Activated naive CD4-positive, alpha-beta T cell treated with anti-CD3 and anti-CD28 coated beads for 36 hours (primary cell): ENCODE measurements around the gene ECT2L. TPM values are rescaled to one million over a fixed set of nuclear protein-coding genes. Genes with fewer than 3 reads are reported as not detected.
"Not testable (repeated sequence)": the region's sequence is repeated elsewhere in the genome, so short reads cannot be mapped to it uniquely, and the experiment has no call there.

Experiments
- CTCF ChIA-PET: fragments of 350-600 bp; sonication (Branson Sonifier 250); formaldehyde crosslinking; loops from one replicate; lab custom pipeline; 2021; ENCODE audit warnings: antibody characterized with exemption; lab: Charles Lee
- DNase-seq: peaks from one replicate; pipeline ENCODE4 v3.0.0-alpha.2; 2020
- H3K27ac Mint-ChIP-seq: one replicate; pipeline ENCODE4 v1.8.0; 2021; ENCODE audit warnings: mild to moderate bottlenecking, mixed read lengths
- H3K27me3 Mint-ChIP-seq: one replicate; pipeline ENCODE4 v1.8.0; 2021; ENCODE audit warnings: low read depth, mixed read lengths
- H3K36me3 Mint-ChIP-seq: one replicate; pipeline ENCODE4 v1.8.0; 2021; ENCODE audit warnings: low read depth, mixed read lengths
- H3K4me1 Mint-ChIP-seq: one replicate; pipeline ENCODE4 v1.8.0; 2021; ENCODE audit warnings: low read depth, mixed read lengths
- H3K4me3 Mint-ChIP-seq: one replicate; pipeline ENCODE4 v1.8.0; 2021; ENCODE audit warnings: mild to moderate bottlenecking, moderate library complexity, mixed read lengths
- H3K9me3 Mint-ChIP-seq: one replicate; pipeline ENCODE4 v1.8.0; 2021; ENCODE audit warnings: mixed read lengths
- intact Hi-C: fragments of 100-400 bp; cut with micrococcal nuclease; formaldehyde crosslinking; loops from one replicate; pipeline ENCODE4 v1.15.1; 2023
- total RNA-seq, 2 experiments: library from RNA; stranded (reverse); gene quantifications; one replicate each; pipeline ENCODE4 v1.2.3, GENCODE V29; 2021

Gene ECT2L
- total RNA-seq, 2 experiments from 2014 or later, result not detected

DNA sequence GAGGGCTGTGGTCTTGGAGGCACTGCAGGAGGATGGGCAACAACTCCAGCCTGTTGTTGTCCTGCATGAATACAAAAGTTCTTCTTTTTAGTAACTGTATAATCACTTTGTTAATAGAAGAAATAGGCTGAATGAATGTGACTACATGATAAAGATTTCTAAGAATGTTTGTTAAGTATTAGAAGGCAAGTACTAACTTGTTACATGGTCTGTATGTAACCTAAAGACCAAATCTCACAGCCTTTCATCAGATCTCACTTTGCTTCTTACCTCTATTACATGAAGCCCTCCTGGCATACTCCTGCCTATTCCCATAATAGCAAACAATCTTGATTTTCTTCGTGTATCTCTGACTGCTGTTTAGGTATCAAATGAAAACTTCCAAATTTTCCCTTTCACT is 118.8 kb downstream of the ECT2L start:
- no peaks in the 10 kb centered on the region for H3K4me1 Mint-ChIP-seq
- no peaks in the 10 kb centered on the region for H3K9me3 Mint-ChIP-seq
- peaks cover 45% of the 10 kb centered on the region for H3K36me3 Mint-ChIP-seq
- CTCF ChIA-PET, result no interaction called here
- H3K27ac Mint-ChIP-seq, result no peak overlapping the region
- DNase-seq, result no peak
- no peak overlapping the region for H3K4me3 Mint-ChIP-seq
- no peaks in the 10 kb centered on the region for H3K27me3 Mint-ChIP-seq
- intact Hi-C loops, result no loop called here

GRCh38 chr6:138920906-138921305 is 125.0 kb downstream of the ECT2L start:
- CTCF ChIA-PET, result no interaction called here
- Mint-ChIP-seq H3K4me3 (no peak overlapping the region), H3K27me3 (no peaks in the 10 kb centered on the region), H3K9me3 (no peaks in the 10 kb centered on the region), H3K4me1 (no peaks in the 10 kb centered on the region), H3K36me3 (peaks cover 20% of the 10 kb centered on the region), H3K27ac (no peak overlapping the region)
- intact Hi-C loops, result no loop called here
- DNase-seq, result no peak

- Mint-ChIP-seq H3K27ac (no peak overlapping the region), H3K9me3 (no peaks in the 10 kb centered on the region), H3K4me3 (no peak overlapping the region), H3K4me1 (no peaks in the 10 kb centered on the region), H3K27me3 (no peaks in the 10 kb centered on the region), H3K36me3 (peaks cover 20% of the 10 kb centered on the region)
- DNase-seq, result no peak
- CTCF ChIA-PET, result no interaction called here
- intact Hi-C loops, result no loop called here
Measured at GRCh38 chr6:138923561-138923960, 127.7 kb downstream of the ECT2L start.

GRCh38 chr6:138925806-138926205 is 129.9 kb downstream of the ECT2L start:
- intact Hi-C loops, result no loop called here
- no peaks in the 10 kb centered on the region for H3K4me1 Mint-ChIP-seq
- no peak overlapping the region for H3K4me3 Mint-ChIP-seq
- H3K27me3 Mint-ChIP-seq, result no peaks in the 10 kb centered on the region
- CTCF ChIA-PET, result no interaction called here
- H3K27ac Mint-ChIP-seq, result no peak overlapping the region
- no peak for DNase-seq
- peaks cover 8% of the 10 kb centered on the region for H3K36me3 Mint-ChIP-seq
- no peaks in the 10 kb centered on the region for H3K9me3 Mint-ChIP-seq

- intact Hi-C loops, result no loop called here
- H3K27me3 Mint-ChIP-seq, result no peaks in the 10 kb centered on the region
- H3K9me3 Mint-ChIP-seq, result no peaks in the 10 kb centered on the region
- no peak for DNase-seq
- CTCF ChIA-PET, result interaction anchor here (0.6 kb wide), 2 partner anchors 448 to 1065 kb away, joined by 3 read pairs; no protein-coding TSS in a partner anchor
- peaks cover under 1% of the 10 kb centered on the region for H3K4me1 Mint-ChIP-seq
- H3K36me3 Mint-ChIP-seq, result peaks cover 8% of the 10 kb centered on the region
- H3K4me3 Mint-ChIP-seq, result no peak overlapping the region
- no peak overlapping the region for H3K27ac Mint-ChIP-seq
Measured at GRCh38 chr6:138926579-138926978, 130.7 kb downstream of the ECT2L start.

- no peak overlapping the region for H3K27ac Mint-ChIP-seq
- H3K4me1 Mint-ChIP-seq, result peaks cover 8% of the 10 kb centered on the region
- peaks cover 18% of the 10 kb centered on the region for H3K36me3 Mint-ChIP-seq
- intact Hi-C loops, result no loop called here
- DNase-seq, result no peak
- CTCF ChIA-PET, result interaction anchor here (0.6 kb wide), 1 partner anchor 129 kb away, joined by 3 read pairs; no protein-coding TSS in a partner anchor
- no peaks in the 10 kb centered on the region for H3K27me3 Mint-ChIP-seq
- H3K9me3 Mint-ChIP-seq, result peaks cover 2% of the 10 kb centered on the region
- no peak overlapping the region for H3K4me3 Mint-ChIP-seq
Measured at GRCh38 chr6:138931660-138932059, 135.8 kb downstream of the ECT2L start.

- CTCF ChIA-PET, H3K27me3 Mint-ChIP-seq, intact Hi-C loops, H3K27ac Mint-ChIP-seq, H3K4me1 Mint-ChIP-seq, H3K4me3 Mint-ChIP-seq, DNase-seq, H3K9me3 Mint-ChIP-seq: not testable (repeated sequence)
- peaks cover 52% of the 10 kb centered on the region for H3K36me3 Mint-ChIP-seq
Measured at GRCh38 chr6:138936873-138937272, 141.0 kb downstream of the ECT2L start.

- DNase-seq, result no peak
- Mint-ChIP-seq H3K27ac (no peak overlapping the region), H3K4me1 (peaks cover 23% of the 10 kb centered on the region), H3K36me3 (peaks cover 56% of the 10 kb centered on the region), H3K9me3 (no peaks in the 10 kb centered on the region), H3K4me3 (no peak overlapping the region), H3K27me3 (no peaks in the 10 kb centered on the region)
- intact Hi-C loops, result no loop called here
- CTCF ChIA-PET, result interaction anchor here (1.0 to 1.3 kb wide), 2 partner anchors 13 to 118 kb away, joined by 3 to 6 read pairs; no protein-coding TSS in a partner anchor
Measured at GRCh38 chr6:138943089-138943625, 147.3 kb downstream of the ECT2L start.

DNA sequence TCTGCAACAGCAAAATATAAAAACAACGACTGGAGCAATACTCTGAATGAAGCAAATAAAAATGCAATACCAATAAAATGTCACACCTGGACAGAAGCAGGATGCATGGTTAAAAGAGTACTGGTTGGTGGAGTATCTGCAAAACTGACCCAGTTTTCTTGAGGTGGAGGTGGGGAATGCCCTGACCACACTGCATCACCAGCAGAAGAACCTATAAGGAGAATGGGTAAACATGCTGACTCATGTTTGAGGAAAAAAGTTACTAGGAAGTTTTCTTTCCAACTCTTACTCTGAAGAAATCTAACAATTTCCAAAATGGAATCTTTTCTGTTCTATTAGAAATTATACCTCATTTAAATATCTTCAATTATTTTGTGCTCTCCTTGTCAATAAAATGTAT is 148.5 kb downstream of the ECT2L start:
- Mint-ChIP-seq H3K4me1 (peaks cover 29% of the 10 kb centered on the region), H3K4me3 (no peak overlapping the region), H3K36me3 (peaks cover 46% of the 10 kb centered on the region), H3K27ac (no peak overlapping the region), H3K9me3 (no peaks in the 10 kb centered on the region), H3K27me3 (no peaks in the 10 kb centered on the region)
- intact Hi-C loops, result no loop called here
- CTCF ChIA-PET, result no interaction called here
- DNase-seq, result peak; percentile 25

DNA sequence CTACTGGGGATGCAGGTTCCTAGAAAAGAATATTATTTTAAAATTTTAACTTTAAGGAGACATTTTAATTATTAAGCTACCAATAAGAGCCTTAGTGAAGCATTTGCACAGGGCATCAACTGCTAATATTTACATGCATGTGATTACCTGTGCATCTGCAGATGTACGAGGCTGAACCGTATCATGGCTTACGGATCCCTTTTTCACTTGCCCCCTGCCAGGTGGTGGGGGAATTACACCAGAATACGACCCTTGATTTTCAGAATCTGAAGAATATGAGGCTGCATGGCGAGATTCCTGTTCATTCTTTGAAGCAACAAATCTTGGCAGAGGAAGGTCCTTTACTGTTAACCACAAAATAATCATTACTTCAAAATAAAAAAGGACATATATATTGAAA is 149.5 kb downstream of the ECT2L start:
- peak; percentile 15 for DNase-seq
- Mint-ChIP-seq H3K9me3 (no peaks in the 10 kb centered on the region), H3K4me1 (peaks cover 34% of the 10 kb centered on the region), H3K27ac (no peak overlapping the region), H3K4me3 (no peak overlapping the region), H3K36me3 (peaks cover 40% of the 10 kb centered on the region), H3K27me3 (no peaks in the 10 kb centered on the region)
- CTCF ChIA-PET, result no interaction called here
- intact Hi-C loops, result no loop called here

GRCh38 chr6:138948004-138948403 is 152.1 kb downstream of the ECT2L start:
- CTCF ChIA-PET, result no interaction called here
- Mint-ChIP-seq H3K27me3 (no peaks in the 10 kb centered on the region), H3K27ac (no peak overlapping the region), H3K4me3 (no peak overlapping the region), H3K9me3 (no peaks in the 10 kb centered on the region), H3K36me3 (peaks cover 25% of the 10 kb centered on the region), H3K4me1 (peaks cover 42% of the 10 kb centered on the region)
- intact Hi-C loops, result no loop called here
- DNase-seq, result no peak

DNA sequence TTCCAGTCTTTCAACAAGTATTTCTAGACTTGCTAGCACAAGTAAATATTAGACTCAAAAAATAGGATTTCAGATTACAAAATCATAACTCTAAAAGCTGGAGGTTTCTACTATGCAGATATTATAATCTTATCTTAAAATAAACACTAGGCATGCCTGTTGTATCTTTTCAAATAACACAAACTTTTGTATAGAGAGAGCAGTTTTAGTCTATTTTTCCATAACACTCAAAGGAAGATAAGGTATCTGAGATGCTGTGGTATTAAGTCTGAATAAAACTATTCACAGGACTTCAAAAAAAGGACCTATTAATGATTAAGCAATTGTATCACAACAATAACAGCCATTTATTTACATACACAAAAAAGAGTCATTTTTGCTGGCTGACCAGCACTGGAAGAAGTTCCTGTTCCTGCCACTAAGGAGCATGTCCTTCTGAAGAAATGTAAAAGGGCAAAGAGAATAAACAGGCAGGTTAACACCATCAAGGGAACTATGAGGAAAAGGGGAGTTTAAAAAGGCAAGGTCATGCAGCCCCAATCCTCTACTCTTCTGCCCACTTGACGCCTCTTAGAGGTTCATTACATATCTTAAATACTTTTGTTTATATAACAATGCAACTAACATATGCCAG is 152.8 kb downstream of the ECT2L start:
- H3K27ac Mint-ChIP-seq, result no peak overlapping the region
- H3K27me3 Mint-ChIP-seq, result no peaks in the 10 kb centered on the region
- CTCF ChIA-PET, result no interaction called here
- intact Hi-C loops, result no loop called here
- no peaks in the 10 kb centered on the region for H3K9me3 Mint-ChIP-seq
- DNase-seq, result no peak
- peaks cover 49% of the 10 kb centered on the region for H3K4me1 Mint-ChIP-seq
- H3K4me3 Mint-ChIP-seq, result no peak overlapping the region
- peaks cover 21% of the 10 kb centered on the region for H3K36me3 Mint-ChIP-seq

DNA sequence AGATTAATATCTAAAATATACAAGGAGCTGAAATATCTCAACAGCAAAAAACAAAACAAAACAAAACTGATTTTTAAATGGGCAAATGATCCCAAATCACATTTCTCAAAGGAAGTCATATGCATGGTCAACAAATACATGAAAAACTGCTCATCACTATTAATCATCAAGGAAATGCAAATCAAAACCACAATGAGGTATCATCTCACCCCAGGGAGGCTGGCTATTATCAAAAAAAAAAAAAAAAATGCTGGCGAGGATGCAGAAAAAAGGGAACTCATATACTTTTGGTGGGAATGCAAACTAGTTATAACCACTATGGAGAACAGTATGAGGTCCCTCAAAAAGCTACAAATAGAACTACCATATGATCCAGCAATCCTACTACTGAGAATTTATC is 157.6 kb downstream of the ECT2L start:
- DNase-seq, result no peak
- intact Hi-C loops, result no loop called here
- H3K27ac Mint-ChIP-seq, result no peak overlapping the region
- H3K4me1 Mint-ChIP-seq, result peaks cover 55% of the 10 kb centered on the region
- CTCF ChIA-PET, result interaction anchor here (0.6 to 1.2 kb wide), 4 partner anchors 13 to 36 kb away, joined by 3 to 4 read pairs (median 4); no protein-coding TSS in a partner anchor
- peaks cover 2% of the 10 kb centered on the region for H3K9me3 Mint-ChIP-seq
- no peaks in the 10 kb centered on the region for H3K27me3 Mint-ChIP-seq
- H3K4me3 Mint-ChIP-seq, result no peak overlapping the region
- peaks cover 4% of the 10 kb centered on the region for H3K36me3 Mint-ChIP-seq
